RWPE1 (cell line): ENCODE data around the gene FRMD8.

Experiments used
- CTCF ChIA-PET: fragments of 350-600 bp; sonication (Branson Sonifier 250); formaldehyde crosslinking; extraction: SDS; loops from one replicate; lab custom pipeline; 2021; lab: Yijun Ruan, JAX
- POLR2A ChIA-PET: fragments of 400-600 bp; formaldehyde crosslinking; extraction: SDS; loops from one replicate; lab custom pipeline; 2020; ENCODE audit warnings: antibody characterized with exemption; ENCODE audit not compliant: low non-redundant PET; lab: Yijun Ruan, JAX
- DNase-seq: peaks from one replicate; pipeline ENCODE4 v3.0.0; 2012; ENCODE audit warnings: low spot score
- H3K27ac ChIP-seq: fragments of 450-650 bp; 2 replicates; pipeline ENCODE4 v1.5.1; 2017
- CTCF ChIP-seq: fragments of 450-650 bp; conservative IDR thresholded peaks from 2 replicates; pipeline ENCODE4 v1.5.1; 2017; ENCODE audit warnings: low read depth, mild to moderate bottlenecking

Gene FRMD8

GRCh38 chr11:65420979-65421793 is 34.7 kb downstream of the FRMD8 start:
- ChIA-PET CTCF (no interaction called here), POLR2A (interaction anchor here (0.6 to 1.5 kb wide), 2 partner anchors 76 to 77 kb away, joined by 4 to 6 read pairs; no protein-coding TSS in a partner anchor)
- peak; percentile 87 for DNase-seq
- H3K27ac ChIP-seq: peak overlapping the region; percentile 100
- TF ChIP-seq CTCF: no peak

DNA sequence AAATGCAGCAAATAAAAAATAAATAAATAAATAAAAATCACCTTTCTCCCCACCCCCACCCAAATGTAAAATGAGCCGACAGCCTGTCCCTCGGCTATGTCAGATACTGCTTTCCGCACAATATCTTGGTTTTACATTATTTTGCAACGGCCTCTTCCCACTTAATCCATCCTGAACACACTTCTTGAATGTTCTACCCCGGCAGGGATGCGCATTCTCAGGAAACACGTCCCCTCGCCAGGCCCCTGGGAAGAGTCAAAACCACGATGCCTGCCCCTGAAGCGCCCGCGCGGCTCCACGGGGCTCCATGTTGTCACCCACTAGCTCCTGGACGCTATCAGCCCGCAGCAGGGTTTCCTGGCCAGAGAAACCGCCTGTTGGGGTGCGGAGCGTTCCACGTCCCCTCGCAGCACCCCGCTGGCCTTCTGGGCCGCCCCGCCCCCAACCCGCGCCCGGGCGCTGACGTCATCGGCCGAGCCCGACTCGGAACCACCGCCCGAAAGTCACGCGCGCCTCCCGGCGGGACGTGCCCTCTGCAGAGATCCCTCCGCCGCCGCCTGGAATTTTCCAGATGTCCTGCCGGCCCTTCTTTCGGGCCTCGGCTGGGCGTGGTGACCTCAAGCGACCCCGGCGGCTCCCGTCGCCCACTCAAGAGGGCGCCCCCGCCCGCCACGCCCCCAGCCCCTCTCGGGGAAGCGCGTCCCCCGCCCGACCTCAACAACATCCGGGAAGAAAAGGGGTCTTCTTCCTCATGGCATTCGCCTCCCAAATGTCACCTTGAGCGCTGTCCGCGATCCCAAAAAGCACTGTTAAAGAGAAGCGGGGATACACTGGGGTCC is 35.6 kb downstream of the FRMD8 start:
- ChIA-PET POLR2A (interaction anchor here (0.6 to 1.6 kb wide), 5 partner anchors 40 to 321 kb away, joined by 3 to 8 read pairs (median 4); partner anchors contain the start of genes FAM89B, MALAT1 and SLC25A45), CTCF (no interaction called here)
- peak; percentile 76 for DNase-seq
- H3K27ac ChIP-seq: peak overlapping the region; percentile 100
- TF ChIP-seq CTCF: no peak

DNA sequence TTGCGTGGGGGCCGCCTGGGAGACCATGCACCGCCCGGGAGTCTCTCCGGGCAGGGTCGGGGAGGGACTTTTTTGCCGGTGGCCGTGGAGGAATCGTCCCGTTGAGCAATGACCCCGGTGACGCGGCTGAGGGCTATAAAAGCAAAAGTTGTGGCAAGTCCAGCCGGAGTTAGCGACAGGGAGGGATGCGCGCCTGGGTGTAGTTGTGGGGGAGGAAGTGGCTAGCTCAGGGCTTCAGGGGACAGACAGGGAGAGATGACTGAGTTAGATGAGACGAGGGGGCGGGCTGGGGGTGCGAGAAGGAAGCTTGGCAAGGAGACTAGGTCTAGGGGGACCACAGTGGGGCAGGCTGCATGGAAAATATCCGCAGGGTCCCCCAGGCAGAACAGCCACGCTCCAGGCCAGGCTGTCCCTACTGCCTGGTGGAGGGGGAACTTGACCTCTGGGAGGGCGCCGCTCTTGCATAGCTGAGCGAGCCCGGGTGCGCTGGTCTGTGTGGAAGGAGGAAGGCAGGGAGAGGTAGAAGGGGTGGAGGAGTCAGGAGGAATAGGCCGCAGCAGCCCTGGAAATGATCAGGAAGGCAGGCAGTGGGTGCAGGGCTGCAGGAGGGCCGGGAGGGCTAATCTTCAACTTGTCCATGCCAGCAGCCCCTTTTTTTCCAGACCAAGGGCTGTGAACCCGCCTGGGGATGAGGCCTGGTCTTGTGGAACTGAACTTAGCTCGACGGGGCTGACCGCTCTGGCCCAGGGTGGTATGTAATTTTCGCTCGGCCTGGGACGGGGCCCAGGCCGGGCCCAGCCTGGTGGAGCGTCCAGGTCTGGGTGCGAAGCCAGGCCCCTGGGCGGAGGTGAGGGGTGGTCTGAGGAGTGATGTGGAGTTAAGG is 36.4 kb downstream of the FRMD8 start, which contains the start of gene NEAT1:
Gene NEAT1, plus strand, starts transcription at position 166 of the 883 bp plus-strand sequence.
- peak; percentile 71 for DNase-seq
- peak within 1 kb of the TSS; percentile 100 for H3K27ac ChIP-seq
- ChIA-PET CTCF (no interaction called here), POLR2A (interaction anchor here (0.6 to 1.6 kb wide), 5 partner anchors 41 to 322 kb away, joined by 3 to 8 read pairs (median 4); partner anchors contain the start of genes FAM89B, MALAT1 and SLC25A45)
- no peak for TF ChIP-seq CTCF

DNA sequence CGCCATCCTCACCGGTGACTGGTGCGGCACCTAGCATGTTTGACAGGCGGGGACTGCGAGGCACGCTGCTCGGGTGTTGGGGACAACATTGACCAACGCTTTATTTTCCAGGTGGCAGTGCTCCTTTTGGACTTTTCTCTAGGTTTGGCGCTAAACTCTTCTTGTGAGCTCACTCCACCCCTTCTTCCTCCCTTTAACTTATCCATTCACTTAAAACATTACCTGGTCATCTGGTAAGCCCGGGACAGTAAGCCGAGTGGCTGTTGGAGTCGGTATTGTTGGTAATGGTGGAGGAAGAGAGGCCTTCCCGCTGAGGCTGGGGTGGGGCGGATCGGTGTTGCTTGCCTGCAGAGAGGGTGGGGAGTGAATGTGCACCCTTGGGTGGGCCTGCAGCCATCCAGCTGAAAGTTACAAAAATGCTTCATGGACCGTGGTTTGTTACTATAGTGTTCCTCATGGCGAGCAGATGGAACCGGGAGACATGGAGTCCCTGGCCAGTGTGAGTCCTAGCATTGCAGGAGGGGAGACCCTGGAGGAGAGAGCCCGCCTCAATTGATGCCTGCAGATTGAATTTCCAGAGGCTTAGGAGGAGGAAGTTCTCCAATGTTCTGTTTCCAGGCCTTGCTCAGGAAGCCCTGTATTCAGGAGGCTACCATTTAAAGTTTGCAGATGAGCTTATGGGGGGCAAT is 37.2 kb downstream of the FRMD8 start:
- CTCF ChIA-PET: no interaction called here
- H3K27ac ChIP-seq: peak overlapping the region; percentile 100
- DNase-seq: no peak
- TF ChIP-seq CTCF: no peak
- POLR2A ChIA-PET: interaction anchor here (0.6 to 1.6 kb wide), 4 partner anchors 16 to 123 kb away, joined by 3 to 4 read pairs (median 4); partner anchors contain the start of gene SLC25A45

- DNase-seq: no peak
- peak overlapping the region; percentile 100 for H3K27ac ChIP-seq
- TF ChIP-seq CTCF: no peak
- CTCF ChIA-PET: no interaction called here
- POLR2A ChIA-PET: interaction anchor here (0.6 to 1.6 kb wide), 3 partner anchors 17 to 42 kb away, joined by 3 to 4 read pairs (median 3); partner anchors contain the start of gene SLC25A45
Observed at GRCh38 chr11:65424205-65425104, 38.0 kb downstream of the FRMD8 start.
